Thoracic aorta (tissue), 2 donors: ENCODE measurements around the gene MSRB3. TPM values are rescaled to one million over a fixed set of nuclear protein-coding genes. Genes with fewer than 3 reads are reported as not detected.
"Not testable (repeated sequence)": the region's sequence is repeated elsewhere in the genome, so short reads cannot be mapped to it uniquely, and the experiment has no call there.

Experiments used
- ATAC-seq: fragments of 150-250 bp; one replicate; pipeline ENCODE4 v1.8.0; 2017; ENCODE audit warnings: low read depth; ENCODE audit not compliant: insufficient number of reproducible peaks, low FRiP score
- DNase-seq: peaks from one replicate; pipeline ENCODE4 v3.0.0-alpha.2; 2020; ENCODE audit warnings: low spot score
- H3K27ac ChIP-seq, 2 donors: fragments of 200-600 bp; sonication (generic); 1 replicate in 1 of 2; 2 replicates in 1 of 2; pipeline ENCODE4 v1.5.1; 2016; ENCODE audit warnings: mild to moderate bottlenecking in 2 of 2, moderate library complexity in 2 of 2
- H3K27me3 ChIP-seq: fragments of 200-600 bp; sonication (generic); replicated peaks from 2 replicates; pipeline ENCODE4 v1.6.0; 2016; ENCODE audit warnings: mild to moderate bottlenecking; ENCODE audit not compliant: insufficient read depth
- H3K36me3 ChIP-seq: fragments of 200-600 bp; sonication (generic); one replicate; pipeline ENCODE4 v1.5.1; 2016
- H3K4me1 ChIP-seq, 2 donors: fragments of 200-600 bp; sonication (generic); 1 replicate in 1 of 2; 2 replicates in 1 of 2; pipeline versions ENCODE4 v1.5.1 to v1.6.0; 2016; ENCODE audit warnings: low read depth in 2 of 2, mild to moderate bottlenecking in 1 of 2; ENCODE audit not compliant: control insufficient read depth in 1 of 2
- H3K4me3 ChIP-seq: fragments of 200-600 bp; sonication (generic); 2 replicates; pipeline ENCODE4 v1.5.1; 2016; ENCODE audit warnings: mild to moderate bottlenecking
- H3K9me3 ChIP-seq: fragments of 200-600 bp; sonication (generic); 2 replicates; pipeline ENCODE4 v1.5.1; 2016
- CTCF ChIP-seq: fragments of 200-600 bp; sonication (generic); IDR thresholded peaks from one replicate; pipeline ENCODE4 v1.5.1; 2019; ENCODE audit warnings: antibody characterized with exemption
- total RNA-seq, 2 donors: library from RNA; depleted of rRNA; stranded (reverse); fragments of >200 nt; gene quantifications; one replicate each; pipeline versions ENCODE4 v1.1.0 to v1.2.3, GENCODE V29; 2016

Gene MSRB3
- total RNA-seq, 2 donors from 2014 or later: 221 to 232 TPM

GRCh38 chr12:65277994-65278575 lies 398 bp upstream of the MSRB3 start:
- H3K27ac ChIP-seq: peak overlapping the region; percentile 99
- peaks cover 16 to 39% of the 10 kb centered on the region in 2 donors for H3K4me1 ChIP-seq
- no peak for TF ChIP-seq CTCF
- peak overlapping the region; percentile 96 for H3K4me3 ChIP-seq
- H3K27me3 ChIP-seq: no peaks in the 10 kb centered on the region
- no peaks in the 10 kb centered on the region for H3K9me3 ChIP-seq
- ATAC-seq: no peak
- no peak for DNase-seq
- no peaks in the 10 kb centered on the region for H3K36me3 ChIP-seq

GRCh38 chr12:65279369-65280112 lies 1.1 kb downstream of the MSRB3 start:
- Histone ChIP-seq H3K27me3 (no peaks in the 10 kb centered on the region), H3K4me3 (peak overlapping the region; percentile 96), H3K36me3 (no peaks in the 10 kb centered on the region), H3K4me1 (peaks cover 27 to 53% of the 10 kb centered on the region in 2 donors), H3K27ac (peak overlapping the region; percentile 99), H3K9me3 (no peaks in the 10 kb centered on the region)
- no peak for TF ChIP-seq CTCF
- DNase-seq (no peak), ATAC-seq (no peak)

- H3K4me1 ChIP-seq: peaks cover 27 to 61% of the 10 kb centered on the region in 2 donors
These were observed 1.8 kb downstream of the MSRB3 start for GRCh38 chr12:65280306-65280705.

GRCh38 chr12:65282840-65283239 lies 4.4 kb downstream of the MSRB3 start:
- Histone ChIP-seq H3K4me1 (peaks cover 38 to 63% of the 10 kb centered on the region in 2 donors), H3K9me3 (no peaks in the 10 kb centered on the region), H3K27me3 (no peaks in the 10 kb centered on the region), H3K4me3 (no peak overlapping the region), H3K36me3 (no peaks in the 10 kb centered on the region), H3K27ac (no peak overlapping the region)
- no peak for ATAC-seq
- no peak for TF ChIP-seq CTCF
- no peak for DNase-seq

More at GRCh38 chr12:65280306-65280705, 1.8 kb downstream of the MSRB3 start:
- ATAC-seq (no peak), DNase-seq (no peak)
- no peaks in the 10 kb centered on the region for H3K9me3 ChIP-seq
- TF ChIP-seq CTCF: no peak
- H3K27ac ChIP-seq: no peak overlapping the region
- H3K27me3 ChIP-seq: no peaks in the 10 kb centered on the region
- no peaks in the 10 kb centered on the region for H3K36me3 ChIP-seq
- H3K4me3 ChIP-seq: peak overlapping the region; percentile 96

GRCh38 chr12:65285532-65285931 lies 7.0 kb downstream of the MSRB3 start:
- not testable (repeated sequence) for DNase-seq, H3K27me3 ChIP-seq, ATAC-seq, H3K4me3 ChIP-seq, H3K9me3 ChIP-seq, H3K36me3 ChIP-seq, H3K27ac ChIP-seq
- H3K4me1 ChIP-seq: peaks cover 34 to 56% of the 10 kb centered on the region in 2 donors
